Measurements from ENCODE around the gene HTT. TPM values are rescaled to one million over a fixed set of nuclear protein-coding genes. Genes with fewer than 3 reads are reported as not detected.
A peak's percentile ranks its signal among the peaks of the same experiment; 100 is the strongest.

HTT gene
- total RNA-seq, 1 donor from 2014 or later: 72.0 TPM

GRCh38 chr4:3174371-3175338 is 100.2 kb downstream of the HTT start:
- Mint-ChIP-seq H3K9me3 (peaks cover 4% of the 10 kb centered on the region), H3K4me3 (no peak overlapping the region), H3K27me3 (ENCODE audit: low read depth) (no peaks in the 10 kb centered on the region), H3K36me3 (ENCODE audit: low read depth) (peaks cover 30% of the 10 kb centered on the region), H3K4me1 (peaks cover 25% of the 10 kb centered on the region), H3K27ac (ENCODE audit: unreplicated experiment) (peak overlapping the region; percentile 38)
- no peak for DNase-seq (ENCODE audit: low read depth, low spot score)
- no peak for TF ChIP-seq CTCF (conservative IDR thresholded peaks at IDR 0.05)

- TF ChIP-seq CTCF (conservative IDR thresholded peaks at IDR 0.05): no peak
- Mint-ChIP-seq H3K36me3 (ENCODE audit: low read depth) (peaks cover 15% of the 10 kb centered on the region), H3K27ac (ENCODE audit: unreplicated experiment) (peak overlapping the region; percentile 52), H3K27me3 (ENCODE audit: low read depth) (no peaks in the 10 kb centered on the region), H3K4me3 (no peak overlapping the region), H3K4me1 (peaks cover 26% of the 10 kb centered on the region), H3K9me3 (no peaks in the 10 kb centered on the region)
- DNase-seq (ENCODE audit: low read depth, low spot score): no peak
These were observed 102.1 kb downstream of the HTT start for GRCh38 chr4:3176367-3177229.

- Mint-ChIP-seq H3K36me3 (ENCODE audit: low read depth) (peaks cover 15% of the 10 kb centered on the region), H3K27ac (ENCODE audit: unreplicated experiment) (peak overlapping the region; percentile 64), H3K4me1 (peaks cover 26% of the 10 kb centered on the region), H3K9me3 (no peaks in the 10 kb centered on the region), H3K27me3 (ENCODE audit: low read depth) (no peaks in the 10 kb centered on the region), H3K4me3 (no peak overlapping the region)
- no peak for DNase-seq (ENCODE audit: low read depth, low spot score)
- TF ChIP-seq CTCF (conservative IDR thresholded peaks at IDR 0.05): no peak
These were observed 102.9 kb downstream of the HTT start for GRCh38 chr4:3177426-3177825.

- Mint-ChIP-seq H3K4me3 (no peak overlapping the region), H3K36me3 (ENCODE audit: low read depth) (peaks cover 10% of the 10 kb centered on the region), H3K27me3 (ENCODE audit: low read depth) (no peaks in the 10 kb centered on the region), H3K27ac (ENCODE audit: unreplicated experiment) (no peak overlapping the region), H3K4me1 (peaks cover 26% of the 10 kb centered on the region), H3K9me3 (no peaks in the 10 kb centered on the region)
- no peak for DNase-seq (ENCODE audit: low read depth, low spot score)
- no peak for TF ChIP-seq CTCF (conservative IDR thresholded peaks at IDR 0.05)
These were observed 103.4 kb downstream of the HTT start for GRCh38 chr4:3177905-3178304.

- no peak for TF ChIP-seq CTCF (conservative IDR thresholded peaks at IDR 0.05)
- Mint-ChIP-seq H3K27ac (ENCODE audit: unreplicated experiment) (no peak overlapping the region), H3K27me3 (ENCODE audit: low read depth) (no peaks in the 10 kb centered on the region), H3K9me3 (no peaks in the 10 kb centered on the region), H3K4me3 (no peak overlapping the region), H3K36me3 (ENCODE audit: low read depth) (peaks cover 10% of the 10 kb centered on the region), H3K4me1 (peaks cover 26% of the 10 kb centered on the region)
- no peak for DNase-seq (ENCODE audit: low read depth, low spot score)
These were observed 103.9 kb downstream of the HTT start for GRCh38 chr4:3178351-3178750.

Measured in neural crest cell (in vitro differentiated cells).